ENCODE data around the gene SLC35F4.
A peak's percentile ranks its signal among the peaks of the same experiment; 100 is the strongest.
"Not testable (repeated sequence)": the region's sequence is repeated elsewhere in the genome, so short reads cannot be mapped to it uniquely, and the experiment has no call there.

Gene SLC35F4

DNA sequence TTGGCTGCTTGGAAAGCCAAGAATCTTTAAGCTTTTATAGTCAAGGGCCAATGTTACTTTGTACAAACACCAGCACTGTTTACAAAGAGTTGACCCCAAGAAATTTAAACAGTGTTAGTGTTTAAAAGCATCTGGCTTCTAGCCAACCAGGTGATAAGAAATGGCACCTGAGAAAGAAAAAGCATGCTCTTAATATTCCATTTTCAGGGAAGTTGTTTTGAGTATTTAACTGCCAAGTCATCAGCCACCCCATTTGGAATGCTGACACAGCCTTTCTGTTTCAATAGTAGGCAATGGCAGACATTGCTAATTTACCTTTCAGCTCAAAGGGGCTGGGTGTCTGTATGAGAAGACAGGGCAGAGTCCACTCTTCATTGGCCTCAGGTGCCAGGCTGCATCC lies 3.7 kb upstream of the SLC35F4 start:
- Histone ChIP-seq H3K4me1 (ENCODE audit: insufficient read depth, low read length) (peaks cover 4% of the 10 kb centered on the region; the same call in 1 of the 2 replicates), H3K9me3 (ENCODE audit: control insufficient read depth, insufficient read depth, low read length) (no peaks in the 10 kb centered on the region)

GRCh38 chr14:57866199-57866705 lies 360 bp upstream of the SLC35F4 start:
- H3K9me3 ChIP-seq (ENCODE audit: control insufficient read depth, insufficient read depth, low read length), result no peaks in the 10 kb centered on the region
- peaks cover 4% of the 10 kb centered on the region; the same call in 1 of the 2 replicates for H3K4me1 ChIP-seq (ENCODE audit: insufficient read depth, low read length)
- no peaks in the 10 kb centered on the region for H3K36me3 ChIP-seq (ENCODE audit: insufficient read depth, low read length)
- H3K9ac ChIP-seq (ENCODE audit: low read depth, low read length), result peak overlapping the region; percentile 18; the same call in 1 of the 2 replicates

More for the DNA sequence above, 3.7 kb upstream of the SLC35F4 start:
- H3K9ac ChIP-seq (ENCODE audit: low read depth, low read length), result no peak overlapping the region
- no peaks in the 10 kb centered on the region for H3K36me3 ChIP-seq (ENCODE audit: insufficient read depth, low read length)

GRCh38 chr14:57865066-57865402 lies 858 bp downstream of the SLC35F4 start:
- Histone ChIP-seq H3K4me1 (ENCODE audit: insufficient read depth, low read length) (peaks cover 4% of the 10 kb centered on the region; the same call in 1 of the 2 replicates), H3K36me3 (ENCODE audit: insufficient read depth, low read length) (no peaks in the 10 kb centered on the region), H3K9me3 (ENCODE audit: control insufficient read depth, insufficient read depth, low read length) (no peaks in the 10 kb centered on the region)

DNA sequence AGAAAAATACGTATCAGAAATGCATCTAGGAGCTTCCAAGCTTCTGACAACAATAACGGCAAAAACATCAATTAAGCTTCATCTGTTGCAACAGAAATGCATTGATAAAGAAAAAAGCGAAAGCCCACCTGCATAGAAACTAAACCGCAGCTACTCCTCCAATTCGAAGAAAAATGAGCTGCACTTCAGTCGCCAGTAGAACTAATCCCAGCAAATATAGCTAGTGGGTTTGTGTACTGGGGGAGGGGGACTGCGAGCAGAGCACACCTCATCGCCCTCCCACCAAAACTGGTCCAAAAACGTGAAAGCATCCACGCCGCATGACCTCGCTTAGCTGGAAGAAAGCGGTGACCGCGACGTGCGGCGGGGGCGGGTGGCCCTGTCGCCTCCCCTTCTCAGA lies 1.2 kb downstream of the SLC35F4 start:
- Histone ChIP-seq H3K9me3 (ENCODE audit: control insufficient read depth, insufficient read depth, low read length) (no peaks in the 10 kb centered on the region), H3K9ac (ENCODE audit: low read depth, low read length) (no peak overlapping the region; the same call in 1 of the 2 replicates), H3K4me1 (ENCODE audit: insufficient read depth, low read length) (peaks cover 3% of the 10 kb centered on the region; the same call in 1 of the 2 replicates), H3K36me3 (ENCODE audit: insufficient read depth, low read length) (no peaks in the 10 kb centered on the region)

More at GRCh38 chr14:57865066-57865402, 858 bp downstream of the SLC35F4 start:
- H3K9ac ChIP-seq (ENCODE audit: low read depth, low read length), result peak overlapping the region; percentile 44; the same call in 1 of the 2 replicates

- Histone ChIP-seq H3K9ac (ENCODE audit: low read depth, low read length) (no peak overlapping the region), H3K9me3 (ENCODE audit: control insufficient read depth, insufficient read depth, low read length) (no peaks in the 10 kb centered on the region), H3K4me1 (ENCODE audit: insufficient read depth, low read length) (no peaks in the 10 kb centered on the region), H3K36me3 (ENCODE audit: insufficient read depth, low read length) (no peaks in the 10 kb centered on the region)
These were observed 2.4 kb downstream of the SLC35F4 start for GRCh38 chr14:57863471-57863870.

- not testable (repeated sequence) for H3K4me1 ChIP-seq (ENCODE audit: insufficient read depth, low read length); H3K9ac ChIP-seq (ENCODE audit: low read depth, low read length)
These were observed 10.2 kb downstream of the SLC35F4 start for GRCh38 chr14:57855666-57856065.

DNA sequence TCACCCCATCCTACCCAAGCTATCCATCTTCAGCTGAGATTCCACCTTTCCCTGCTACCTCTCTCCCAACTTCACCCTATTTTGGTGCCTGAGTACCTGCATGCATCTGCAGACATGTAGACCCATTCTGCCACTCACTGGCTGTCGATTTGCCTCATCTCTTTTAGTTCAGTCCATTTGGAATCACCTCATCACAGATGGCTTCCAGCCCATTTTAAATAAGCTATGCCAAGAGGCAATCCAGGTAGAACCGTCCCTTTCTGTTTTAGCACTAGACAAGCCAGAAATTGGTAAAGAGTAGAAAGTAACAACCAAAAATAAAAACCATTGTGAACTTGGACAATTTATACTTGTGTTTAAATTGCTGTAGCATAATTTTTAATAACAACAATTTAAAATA lies 11.3 kb downstream of the SLC35F4 start:
- no peak overlapping the region for H3K9ac ChIP-seq (ENCODE audit: low read depth, low read length)
- H3K36me3 ChIP-seq (ENCODE audit: insufficient read depth, low read length), result no peaks in the 10 kb centered on the region
- H3K4me1 ChIP-seq (ENCODE audit: insufficient read depth, low read length), result no peaks in the 10 kb centered on the region
- H3K9me3 ChIP-seq (ENCODE audit: control insufficient read depth, insufficient read depth, low read length), result no peaks in the 10 kb centered on the region

More at GRCh38 chr14:57855666-57856065, 10.2 kb downstream of the SLC35F4 start:
- not testable (repeated sequence) for H3K9me3 ChIP-seq (ENCODE audit: control insufficient read depth, insufficient read depth, low read length); H3K36me3 ChIP-seq (ENCODE audit: insufficient read depth, low read length)

- Histone ChIP-seq H3K9ac (ENCODE audit: low read depth, low read length) (no peak overlapping the region), H3K36me3 (ENCODE audit: insufficient read depth, low read length) (no peaks in the 10 kb centered on the region), H3K9me3 (ENCODE audit: control insufficient read depth, insufficient read depth, low read length) (no peaks in the 10 kb centered on the region), H3K4me1 (ENCODE audit: insufficient read depth, low read length) (no peaks in the 10 kb centered on the region)
These were observed 14.5 kb downstream of the SLC35F4 start for GRCh38 chr14:57851354-57851753.

DNA sequence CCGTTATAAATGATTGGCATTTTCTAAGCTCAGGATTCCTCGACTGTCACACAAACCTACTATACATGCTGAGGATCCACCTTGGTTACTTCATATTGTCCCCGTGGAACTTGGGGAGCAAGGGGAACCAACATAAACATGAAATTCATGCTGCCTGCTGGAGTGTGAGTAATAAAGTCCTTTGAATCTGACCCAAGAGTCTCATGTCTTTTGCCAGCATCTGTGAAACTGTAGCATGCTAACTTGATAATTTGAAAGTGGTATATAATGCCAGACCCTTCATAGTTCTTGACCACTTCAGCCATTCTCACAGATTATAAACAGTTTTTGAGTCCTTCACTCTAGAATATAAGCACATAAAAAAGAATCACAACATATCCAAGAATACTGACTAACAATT lies 17.1 kb downstream of the SLC35F4 start:
- Histone ChIP-seq H3K36me3 (ENCODE audit: insufficient read depth, low read length) (no peaks in the 10 kb centered on the region), H3K4me1 (ENCODE audit: insufficient read depth, low read length) (no peaks in the 10 kb centered on the region), H3K9me3 (ENCODE audit: control insufficient read depth, insufficient read depth, low read length) (no peaks in the 10 kb centered on the region), H3K9ac (ENCODE audit: low read depth, low read length) (no peak overlapping the region)

DNA sequence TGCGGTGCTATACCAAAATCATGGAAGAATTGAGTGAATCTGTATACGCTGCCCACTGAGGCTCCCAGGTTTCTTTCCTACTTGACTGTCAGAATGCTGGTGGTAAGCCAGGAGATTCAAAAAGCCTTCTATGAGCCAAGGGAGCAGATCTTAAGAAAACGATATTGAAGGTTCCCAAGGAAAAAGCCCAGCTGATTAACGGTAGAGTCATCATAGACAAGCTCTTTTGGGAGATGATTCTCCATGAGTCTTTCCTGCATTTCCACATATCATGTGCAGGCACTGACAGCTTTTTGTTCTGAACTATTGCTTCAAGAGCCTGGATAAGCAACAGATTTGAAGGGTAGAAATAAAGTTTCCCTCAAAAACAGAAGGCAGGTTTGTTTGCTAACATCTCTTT lies 17.5 kb downstream of the SLC35F4 start:
- Histone ChIP-seq H3K4me1 (ENCODE audit: insufficient read depth, low read length) (no peaks in the 10 kb centered on the region), H3K9me3 (ENCODE audit: control insufficient read depth, insufficient read depth, low read length) (no peaks in the 10 kb centered on the region), H3K36me3 (ENCODE audit: insufficient read depth, low read length) (no peaks in the 10 kb centered on the region), H3K9ac (ENCODE audit: low read depth, low read length) (no peak overlapping the region)

GRCh38 chr14:57847706-57848105 lies 18.2 kb downstream of the SLC35F4 start:
- no peak overlapping the region for H3K9ac ChIP-seq (ENCODE audit: low read depth, low read length)

GRCh38 chr14:57847096-57847495 lies 18.8 kb downstream of the SLC35F4 start:
- no peaks in the 10 kb centered on the region for H3K4me1 ChIP-seq (ENCODE audit: insufficient read depth, low read length)
- no peaks in the 10 kb centered on the region for H3K36me3 ChIP-seq (ENCODE audit: insufficient read depth, low read length)
- H3K9me3 ChIP-seq (ENCODE audit: control insufficient read depth, insufficient read depth, low read length), result no peaks in the 10 kb centered on the region
- no peak overlapping the region for H3K9ac ChIP-seq (ENCODE audit: low read depth, low read length)

More at GRCh38 chr14:57847706-57848105, 18.2 kb downstream of the SLC35F4 start:
- H3K4me1 ChIP-seq (ENCODE audit: insufficient read depth, low read length), result no peaks in the 10 kb centered on the region
- H3K9me3 ChIP-seq (ENCODE audit: control insufficient read depth, insufficient read depth, low read length), result no peaks in the 10 kb centered on the region
- no peaks in the 10 kb centered on the region for H3K36me3 ChIP-seq (ENCODE audit: insufficient read depth, low read length)

- Histone ChIP-seq H3K9me3 (ENCODE audit: control insufficient read depth, insufficient read depth, low read length) (no peaks in the 10 kb centered on the region), H3K9ac (ENCODE audit: low read depth, low read length) (no peak overlapping the region), H3K36me3 (ENCODE audit: insufficient read depth, low read length) (no peaks in the 10 kb centered on the region), H3K4me1 (ENCODE audit: insufficient read depth, low read length) (no peaks in the 10 kb centered on the region)
These were observed 19.3 kb downstream of the SLC35F4 start for GRCh38 chr14:57846596-57846995.

DNA sequence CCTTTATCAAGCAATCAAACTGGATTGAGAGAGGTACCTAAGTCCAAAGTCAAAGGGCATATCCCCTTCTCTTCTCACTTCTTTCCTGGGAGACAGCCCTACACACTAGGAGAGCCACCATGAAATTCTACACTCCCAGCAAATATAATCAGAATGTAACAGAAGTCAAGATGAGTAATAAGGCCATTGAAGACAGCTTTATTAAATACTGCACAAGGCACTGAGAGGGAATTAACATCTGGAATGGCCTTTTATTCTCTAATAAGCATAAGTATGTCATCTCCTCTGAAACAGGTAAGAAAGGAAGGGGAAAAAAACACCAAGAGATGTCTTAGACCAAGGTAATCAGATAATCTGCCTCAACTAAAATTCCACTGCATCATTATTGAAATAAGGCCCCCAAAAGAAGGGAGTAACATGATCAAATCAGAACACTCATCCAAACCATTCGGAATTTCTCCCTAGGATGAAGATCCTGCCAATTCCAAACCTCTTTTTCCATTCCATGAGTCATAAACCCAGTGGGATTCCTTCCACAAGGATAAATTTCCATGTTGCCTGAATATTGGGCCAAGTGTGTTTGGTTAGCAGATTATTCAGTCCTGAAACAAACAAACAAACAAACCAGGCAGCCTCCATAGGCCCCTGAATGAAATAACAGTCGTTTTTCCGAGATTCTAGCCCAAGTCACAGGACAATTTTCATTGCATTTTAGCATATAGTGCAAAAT lies 19.9 kb downstream of the SLC35F4 start:
- no peaks in the 10 kb centered on the region for H3K36me3 ChIP-seq (ENCODE audit: insufficient read depth, low read length)

DNA sequence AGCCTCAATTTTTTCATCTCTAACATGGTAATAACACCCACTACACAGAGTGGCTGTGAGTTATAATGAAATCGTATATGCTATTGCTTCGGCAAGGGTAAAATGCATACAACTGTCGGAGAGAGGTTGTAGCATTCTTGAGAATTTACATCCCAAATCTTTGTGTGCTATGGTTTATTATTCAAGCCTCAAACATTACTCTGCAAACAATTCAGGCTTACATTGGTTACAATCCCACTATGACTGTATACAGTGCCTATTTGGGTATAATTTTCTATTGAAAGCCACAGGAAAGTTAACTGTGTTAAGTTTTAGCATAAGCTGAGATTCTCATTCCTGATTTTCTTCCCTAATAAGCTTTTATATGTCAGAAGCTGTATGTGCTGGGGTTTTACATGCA lies 20.6 kb downstream of the SLC35F4 start:
- Histone ChIP-seq H3K4me1 (ENCODE audit: insufficient read depth, low read length) (no peaks in the 10 kb centered on the region), H3K36me3 (ENCODE audit: insufficient read depth, low read length) (no peaks in the 10 kb centered on the region), H3K9ac (ENCODE audit: low read depth, low read length) (no peak overlapping the region), H3K9me3 (ENCODE audit: control insufficient read depth, insufficient read depth, low read length) (no peaks in the 10 kb centered on the region)

More for the DNA sequence above, 19.9 kb downstream of the SLC35F4 start:
- no peaks in the 10 kb centered on the region for H3K4me1 ChIP-seq (ENCODE audit: insufficient read depth, low read length)
- H3K9ac ChIP-seq (ENCODE audit: low read depth, low read length), result no peak overlapping the region
- no peaks in the 10 kb centered on the region for H3K9me3 ChIP-seq (ENCODE audit: control insufficient read depth, insufficient read depth, low read length)

All from ES-I3 (cell line).